Central memory CD8-positive, alpha-beta T cell (primary cell): ENCODE data around the gene PLXNA4.
"Not testable (repeated sequence)": the region's sequence is repeated elsewhere in the genome, so short reads cannot be mapped to it uniquely, and the experiment has no call there.

ENCODE experiments used
- ATAC-seq: fragments of 150-1000 bp; cut with Tn5 transposase; replicated peaks from 2 replicates; pipeline ENCODE4 v1.10.0; 2022; ENCODE audit warnings: mild to moderate bottlenecking, moderate FRiP score, moderate number of reproducible peaks; ENCODE audit not compliant: poor library complexity, severe bottlenecking; ENCODE audit errors: extremely low read depth
- DNase-seq, 2 donors: peaks; one replicate each; pipeline ENCODE4 v3.0.0; 2021; ENCODE audit warnings: low spot score in 2 of 2
- H3K27ac Mint-ChIP-seq: one replicate; pipeline ENCODE4 v1.8.0; 2022; ENCODE audit warnings: low read depth, mild to moderate bottlenecking, moderate library complexity, mixed read lengths
- H3K27me3 Mint-ChIP-seq: one replicate; pipeline ENCODE4 v1.8.0; 2022; ENCODE audit warnings: mixed read lengths
- H3K36me3 Mint-ChIP-seq: one replicate; pipeline ENCODE4 v1.8.0; 2022; ENCODE audit warnings: mild to moderate bottlenecking, moderate library complexity, mixed read lengths; ENCODE audit not compliant: insufficient read depth
- H3K4me1 Mint-ChIP-seq: one replicate; pipeline ENCODE4 v1.8.0; 2022; ENCODE audit warnings: mixed read lengths
- H3K4me3 Mint-ChIP-seq: one replicate; pipeline ENCODE4 v1.8.0; 2022; ENCODE audit warnings: mild to moderate bottlenecking, moderate library complexity, mixed read lengths
- H3K9me3 Mint-ChIP-seq: one replicate; pipeline ENCODE4 v1.8.0; 2022; ENCODE audit warnings: mixed read lengths

Gene PLXNA4

GRCh38 chr7:132176719-132177118 lies 399.6 kb downstream of the PLXNA4 start:
- no peak for DNase-seq
- Mint-ChIP-seq H3K36me3 (no peaks in the 10 kb centered on the region), H3K27ac (no peak overlapping the region), H3K4me3 (no peak overlapping the region), H3K4me1 (no peaks in the 10 kb centered on the region), H3K27me3 (no peaks in the 10 kb centered on the region), H3K9me3 (no peaks in the 10 kb centered on the region)
- no peak for ATAC-seq

- DNase-seq (no peak), ATAC-seq (no peak)
- H3K36me3 Mint-ChIP-seq, result no peaks in the 10 kb centered on the region
- peaks cover 13% of the 10 kb centered on the region for H3K27me3 Mint-ChIP-seq
- no peaks in the 10 kb centered on the region for H3K4me1 Mint-ChIP-seq
- H3K4me3 Mint-ChIP-seq, result no peak overlapping the region
- H3K27ac Mint-ChIP-seq, result no peak overlapping the region
- H3K9me3 Mint-ChIP-seq, result no peaks in the 10 kb centered on the region
These were observed 405.1 kb downstream of the PLXNA4 start for GRCh38 chr7:132171130-132171576.

GRCh38 chr7:132169730-132170129 lies 406.5 kb downstream of the PLXNA4 start:
- DNase-seq, result no peak
- H3K9me3 Mint-ChIP-seq, result no peaks in the 10 kb centered on the region
- H3K36me3 Mint-ChIP-seq, result no peaks in the 10 kb centered on the region
- H3K27ac Mint-ChIP-seq, result no peak overlapping the region
- peaks cover 13% of the 10 kb centered on the region for H3K27me3 Mint-ChIP-seq
- ATAC-seq, result no peak
- no peaks in the 10 kb centered on the region for H3K4me1 Mint-ChIP-seq
- no peak overlapping the region for H3K4me3 Mint-ChIP-seq

- no peak for ATAC-seq
- no peaks in the 10 kb centered on the region for H3K4me1 Mint-ChIP-seq
- no peaks in the 10 kb centered on the region for H3K36me3 Mint-ChIP-seq
- peaks cover 15% of the 10 kb centered on the region for H3K27me3 Mint-ChIP-seq
- H3K27ac Mint-ChIP-seq, result no peak overlapping the region
- no peak overlapping the region for H3K4me3 Mint-ChIP-seq
- DNase-seq, result no peak
- H3K9me3 Mint-ChIP-seq, result no peaks in the 10 kb centered on the region
These were observed 408.0 kb downstream of the PLXNA4 start for GRCh38 chr7:132168239-132168638.

GRCh38 chr7:132165695-132166094 lies 410.6 kb downstream of the PLXNA4 start:
- H3K27ac Mint-ChIP-seq, H3K4me1 Mint-ChIP-seq, DNase-seq, H3K36me3 Mint-ChIP-seq, H3K9me3 Mint-ChIP-seq, H3K4me3 Mint-ChIP-seq, ATAC-seq: not testable (repeated sequence)
- H3K27me3 Mint-ChIP-seq, result peaks cover 23% of the 10 kb centered on the region

- ATAC-seq (no peak), DNase-seq (no peak)
- Mint-ChIP-seq H3K27ac (no peak overlapping the region), H3K4me1 (no peaks in the 10 kb centered on the region), H3K9me3 (no peaks in the 10 kb centered on the region), H3K27me3 (peaks cover 16% of the 10 kb centered on the region), H3K4me3 (no peak overlapping the region), H3K36me3 (no peaks in the 10 kb centered on the region)
These were observed 411.6 kb downstream of the PLXNA4 start for GRCh38 chr7:132164558-132165125.

- DNase-seq, result no peak
- no peak overlapping the region for H3K4me3 Mint-ChIP-seq
- ATAC-seq, result no peak
- H3K36me3 Mint-ChIP-seq, result no peaks in the 10 kb centered on the region
- H3K9me3 Mint-ChIP-seq, result no peaks in the 10 kb centered on the region
- H3K4me1 Mint-ChIP-seq, result no peaks in the 10 kb centered on the region
- H3K27me3 Mint-ChIP-seq, result peaks cover 16% of the 10 kb centered on the region
- H3K27ac Mint-ChIP-seq, result no peak overlapping the region
These were observed 413.6 kb downstream of the PLXNA4 start for GRCh38 chr7:132162556-132163144.

- DNase-seq (no peak), ATAC-seq (no peak)
- no peaks in the 10 kb centered on the region for H3K36me3 Mint-ChIP-seq
- no peak overlapping the region for H3K27ac Mint-ChIP-seq
- H3K4me3 Mint-ChIP-seq, result no peak overlapping the region
- H3K9me3 Mint-ChIP-seq, result no peaks in the 10 kb centered on the region
- H3K4me1 Mint-ChIP-seq, result no peaks in the 10 kb centered on the region
- peaks cover 16% of the 10 kb centered on the region for H3K27me3 Mint-ChIP-seq
These were observed 414.3 kb downstream of the PLXNA4 start for GRCh38 chr7:132161976-132162375.

- no peaks in the 10 kb centered on the region for H3K4me1 Mint-ChIP-seq
- no peaks in the 10 kb centered on the region for H3K36me3 Mint-ChIP-seq
- H3K4me3 Mint-ChIP-seq, result no peak overlapping the region
- ATAC-seq (no peak), DNase-seq (no peak)
- peaks cover 16% of the 10 kb centered on the region for H3K27me3 Mint-ChIP-seq
- no peaks in the 10 kb centered on the region for H3K9me3 Mint-ChIP-seq
- H3K27ac Mint-ChIP-seq, result no peak overlapping the region
These were observed 414.7 kb downstream of the PLXNA4 start for GRCh38 chr7:132161533-132161915.

- peaks cover 16% of the 10 kb centered on the region for H3K27me3 Mint-ChIP-seq
- ATAC-seq (no peak), DNase-seq (no peak)
- H3K27ac Mint-ChIP-seq, result no peak overlapping the region
- H3K4me1 Mint-ChIP-seq, result no peaks in the 10 kb centered on the region
- H3K36me3 Mint-ChIP-seq, result no peaks in the 10 kb centered on the region
- H3K4me3 Mint-ChIP-seq, result no peak overlapping the region
- H3K9me3 Mint-ChIP-seq, result no peaks in the 10 kb centered on the region
These were observed 415.4 kb downstream of the PLXNA4 start for GRCh38 chr7:132160611-132161532.

- no peak for ATAC-seq
- no peaks in the 10 kb centered on the region for H3K36me3 Mint-ChIP-seq
- H3K4me1 Mint-ChIP-seq, result no peaks in the 10 kb centered on the region
- DNase-seq, result no peak
- H3K9me3 Mint-ChIP-seq, result no peaks in the 10 kb centered on the region
- H3K27me3 Mint-ChIP-seq, result peaks cover 16% of the 10 kb centered on the region
- no peak overlapping the region for H3K4me3 Mint-ChIP-seq
- no peak overlapping the region for H3K27ac Mint-ChIP-seq
These were observed 417.4 kb downstream of the PLXNA4 start for GRCh38 chr7:132158841-132159240.

GRCh38 chr7:132158166-132158565 lies 418.1 kb downstream of the PLXNA4 start:
- no peak for DNase-seq
- no peaks in the 10 kb centered on the region for H3K4me1 Mint-ChIP-seq
- H3K27me3 Mint-ChIP-seq, result peaks cover 20% of the 10 kb centered on the region
- H3K9me3 Mint-ChIP-seq, result no peaks in the 10 kb centered on the region
- H3K27ac Mint-ChIP-seq, result no peak overlapping the region
- no peaks in the 10 kb centered on the region for H3K36me3 Mint-ChIP-seq
- no peak overlapping the region for H3K4me3 Mint-ChIP-seq
- ATAC-seq, result no peak

- no peaks in the 10 kb centered on the region for H3K4me1 Mint-ChIP-seq
- H3K36me3 Mint-ChIP-seq, result no peaks in the 10 kb centered on the region
- H3K27me3 Mint-ChIP-seq, result peaks cover 17% of the 10 kb centered on the region
- DNase-seq, result no peak
- H3K27ac Mint-ChIP-seq, result no peak overlapping the region
- H3K9me3 Mint-ChIP-seq, result no peaks in the 10 kb centered on the region
- no peak for ATAC-seq
- no peak overlapping the region for H3K4me3 Mint-ChIP-seq
These were observed 420.6 kb downstream of the PLXNA4 start for GRCh38 chr7:132155715-132156114.
